ENCODE data around the gene COMT.
"Not testable (repeated sequence)": the region's sequence is repeated elsewhere in the genome, so short reads cannot be mapped to it uniquely, and the experiment has no call there.

The COMT gene

DNA sequence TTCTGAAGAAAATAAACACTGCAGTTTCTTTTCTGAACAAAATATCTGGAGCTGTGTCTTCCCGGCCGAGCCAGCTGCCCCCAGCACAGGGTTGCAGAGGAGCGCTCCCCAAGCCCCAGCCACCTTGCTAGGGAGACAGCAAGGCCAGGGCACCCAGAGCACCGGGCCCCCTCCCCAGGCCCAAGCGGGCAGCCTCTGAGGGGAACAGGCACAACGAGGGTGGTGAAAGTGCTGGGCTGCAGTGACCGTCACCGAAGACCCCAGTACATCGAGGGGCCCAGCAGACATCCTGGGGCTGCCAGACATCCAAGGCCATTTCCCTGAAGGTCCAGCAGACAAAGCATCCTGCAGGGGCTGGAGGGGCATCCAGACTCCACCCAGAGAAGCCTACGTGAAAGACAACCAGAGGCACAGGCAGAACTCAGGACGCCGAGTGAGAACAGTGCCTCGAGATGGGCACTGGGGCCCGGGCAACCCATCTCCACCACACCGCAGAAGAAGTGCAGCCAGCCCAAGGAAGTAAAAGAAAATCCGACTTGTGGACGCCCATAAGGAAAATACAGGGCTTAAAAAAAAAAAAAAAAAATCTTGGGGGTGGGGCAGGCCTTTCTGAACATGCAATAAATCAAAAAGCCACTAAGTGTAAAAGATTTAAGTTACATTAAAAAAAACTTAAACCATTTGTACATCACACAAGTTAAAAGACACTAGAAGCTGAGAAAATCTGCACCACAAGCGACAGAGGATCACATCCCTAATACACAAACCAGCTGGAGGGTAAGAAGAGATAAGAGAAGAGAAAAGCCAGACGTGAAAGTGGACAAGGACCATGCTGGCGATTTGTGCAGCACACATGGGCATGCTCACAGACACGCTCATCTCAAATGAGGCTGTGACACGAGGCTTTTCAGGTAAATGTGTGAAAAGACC, 36.0 kb upstream of the COMT start (continued):
- TF ChIP-seq ZNF768 (tag by site-specific recombination; IDR thresholded peaks at IDR 0.05) (no peak), ZNF16 (tag by site-specific recombination; IDR thresholded peaks at IDR 0.05; ENCODE audit: low read depth) (no peak), ZNF274 (IDR thresholded peaks at IDR 0.05; ENCODE audit: low read length) (no peak), ZNF274 (tag by site-specific recombination; IDR thresholded peaks at IDR 0.05; ENCODE audit: borderline replicate concordance) (no peak), ZNF112 (tag by site-specific recombination; IDR thresholded peaks at IDR 0.05) (no peak), ZNF202 (tag by site-specific recombination; IDR thresholded peaks at IDR 0.05; ENCODE audit: borderline replicate concordance) (no peak), ZNF660 (tag by site-specific recombination; IDR thresholded peaks at IDR 0.05) (no peak), ZNF366 (tag by site-specific recombination; conservative IDR thresholded peaks at IDR 0.05) (no peak)

DNA sequence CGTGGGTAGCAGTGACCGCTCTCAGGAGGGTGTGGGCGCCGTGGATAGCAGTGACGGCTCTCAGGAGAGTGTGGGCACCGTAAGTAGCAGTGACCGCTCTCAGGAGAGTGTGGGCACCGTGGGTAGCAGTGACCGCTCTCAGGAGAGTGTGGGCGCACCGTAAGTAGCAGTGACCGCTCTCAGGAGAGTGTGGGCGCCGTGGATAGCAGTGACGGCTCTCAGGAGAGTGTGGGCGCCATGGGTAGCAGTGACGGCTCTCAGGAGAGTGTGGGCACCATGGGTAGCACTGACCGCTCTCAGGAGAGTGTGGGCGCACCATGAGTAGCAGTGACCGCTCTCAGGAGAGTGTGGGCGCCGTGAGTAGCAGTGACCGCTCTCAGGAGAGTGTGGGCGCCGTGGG, 34.7 kb upstream of the COMT start:
- H3K9me3 ChIP-seq (ENCODE audit: control insufficient read depth, insufficient read depth, low read depth, low read length); H3K4me3 ChIP-seq (ENCODE audit: low read depth, low read length); H3K27ac ChIP-seq (ENCODE audit: extremely low read depth, low read depth, low read length); POLR2A ChIA-PET; H3K4me1 ChIP-seq (ENCODE audit: control insufficient read depth, insufficient read depth, low read length): not testable (repeated sequence)
- TF ChIP-seq ZFHX2 (tag by site-specific recombination; conservative IDR thresholded peaks at IDR 0.05) (peak; percentile 50), EGR2 (tag by site-specific recombination; IDR thresholded peaks at IDR 0.05; ENCODE audit: low read depth) (peak; percentile 75)
- CTCF ChIA-PET, result interaction anchor here (4.8 kb wide), 1 partner anchor 176 kb away, joined by 45 read pairs; no protein-coding TSS in a partner anchor
- peaks cover 0 to 12% of the 10 kb centered on the region in 2 experiments; a peak in 1 of 3 replicates for H3K36me3 ChIP-seq (ENCODE audit: control insufficient read depth in 2 of 2, insufficient read depth in 1 of 2, low read length in 2 of 2)

DNA sequence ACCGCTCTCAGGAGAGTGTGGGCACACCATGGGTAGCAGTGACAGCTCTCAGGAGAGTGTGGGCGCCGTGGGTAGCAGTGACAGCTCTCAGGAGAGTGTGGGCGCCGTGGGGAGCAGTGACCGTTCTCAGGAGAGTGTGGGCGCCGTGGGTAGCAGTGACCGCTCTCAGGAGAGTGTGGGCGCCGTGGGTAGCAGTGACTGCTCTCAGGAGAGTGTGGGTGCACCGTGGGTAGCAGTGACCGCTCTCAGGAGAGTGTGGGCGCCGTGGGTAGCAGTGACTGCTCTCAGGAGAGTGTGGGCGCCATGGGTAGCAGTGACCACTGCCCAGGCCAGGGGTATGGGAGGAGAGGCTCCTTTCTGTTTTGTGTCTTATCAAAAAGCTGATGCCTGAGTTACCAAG, 33.7 kb upstream of the COMT start:
- peak; percentile 56 for TF ChIP-seq ZFHX2 (tag by site-specific recombination; conservative IDR thresholded peaks at IDR 0.05)
- TF ChIP-seq EGR2 (tag by site-specific recombination; IDR thresholded peaks at IDR 0.05; ENCODE audit: low read depth), result peak; percentile 59
- POLR2A ChIA-PET; H3K4me3 ChIP-seq (ENCODE audit: low read depth, low read length); H3K4me1 ChIP-seq (ENCODE audit: control insufficient read depth, insufficient read depth, low read length); H3K27ac ChIP-seq (ENCODE audit: extremely low read depth, low read depth, low read length); H3K9me3 ChIP-seq (ENCODE audit: control insufficient read depth, insufficient read depth, low read depth, low read length): not testable (repeated sequence)
- H3K36me3 ChIP-seq (ENCODE audit: control insufficient read depth in 2 of 2, insufficient read depth in 1 of 2, low read length in 2 of 2), result peaks cover 0 to 18% of the 10 kb centered on the region in 2 experiments; a peak in 1 of 3 replicates
- CTCF ChIA-PET, result interaction anchor here (0.6 to 1.4 kb wide), 3 partner anchors 8 to 177 kb away, joined by 3 to 8 read pairs (median 3); no protein-coding TSS in a partner anchor

DNA sequence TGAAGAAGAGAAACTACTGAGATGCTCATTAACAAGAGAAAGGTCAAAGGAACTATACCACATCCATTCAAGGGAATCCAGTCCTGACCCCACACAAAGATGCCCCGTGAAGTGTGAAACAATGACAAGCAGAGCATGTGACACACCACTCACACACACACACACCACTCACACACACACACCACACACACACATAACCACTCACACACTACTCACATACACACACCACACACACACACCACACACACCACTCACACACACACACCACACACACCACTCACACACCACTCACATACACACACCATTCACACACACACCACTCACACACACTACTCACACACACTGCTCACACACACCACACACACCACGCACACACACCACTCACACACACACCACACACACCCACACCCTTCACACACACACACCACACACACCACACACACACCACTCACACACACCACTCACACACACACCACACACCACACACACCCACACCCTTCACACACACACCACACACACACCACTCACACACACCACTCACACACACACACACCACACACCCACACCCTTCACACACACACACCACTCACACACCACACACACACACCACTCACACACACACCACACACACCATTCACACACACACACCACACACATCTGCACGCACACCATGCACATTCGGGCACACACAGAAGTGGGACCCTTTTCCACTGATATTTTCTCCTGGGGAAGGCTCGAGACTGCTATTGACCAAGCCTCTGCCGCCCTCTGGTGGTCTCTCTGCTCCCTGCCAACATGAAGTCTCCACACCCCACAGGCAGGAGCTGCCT, 32.0 kb upstream of the COMT start:
- H3K27ac ChIP-seq (ENCODE audit: extremely low read depth, low read depth, low read length), result no peak overlapping the region
- H3K4me1 ChIP-seq (ENCODE audit: control insufficient read depth, insufficient read depth, low read length), result no peaks in the 10 kb centered on the region
- peaks cover 4 to 33% of the 10 kb centered on the region in 2 experiments; a peak in 2 of 3 replicates for H3K36me3 ChIP-seq (ENCODE audit: control insufficient read depth in 2 of 2, insufficient read depth in 1 of 2, low read length in 2 of 2)
- no peaks in the 10 kb centered on the region for H3K9me3 ChIP-seq (ENCODE audit: control insufficient read depth, insufficient read depth, low read depth, low read length)
- ChIA-PET POLR2A (interaction anchor here (0.6 to 0.9 kb wide), 3 partner anchors 55 to 179 kb away, joined by 3 to 5 read pairs (median 3); partner anchors contain the start of genes GNB1L and RTL10), CTCF (interaction anchor here (0.6 to 8.4 kb wide), 48 partner anchors 7 to 355 kb away, joined by 3 to 184 read pairs (median 6); partner anchors contain the start of gene GP1BB)
- H3K4me3 ChIP-seq (ENCODE audit: low read depth, low read length), result no peak overlapping the region
- TF ChIP-seq, protein P1, sequence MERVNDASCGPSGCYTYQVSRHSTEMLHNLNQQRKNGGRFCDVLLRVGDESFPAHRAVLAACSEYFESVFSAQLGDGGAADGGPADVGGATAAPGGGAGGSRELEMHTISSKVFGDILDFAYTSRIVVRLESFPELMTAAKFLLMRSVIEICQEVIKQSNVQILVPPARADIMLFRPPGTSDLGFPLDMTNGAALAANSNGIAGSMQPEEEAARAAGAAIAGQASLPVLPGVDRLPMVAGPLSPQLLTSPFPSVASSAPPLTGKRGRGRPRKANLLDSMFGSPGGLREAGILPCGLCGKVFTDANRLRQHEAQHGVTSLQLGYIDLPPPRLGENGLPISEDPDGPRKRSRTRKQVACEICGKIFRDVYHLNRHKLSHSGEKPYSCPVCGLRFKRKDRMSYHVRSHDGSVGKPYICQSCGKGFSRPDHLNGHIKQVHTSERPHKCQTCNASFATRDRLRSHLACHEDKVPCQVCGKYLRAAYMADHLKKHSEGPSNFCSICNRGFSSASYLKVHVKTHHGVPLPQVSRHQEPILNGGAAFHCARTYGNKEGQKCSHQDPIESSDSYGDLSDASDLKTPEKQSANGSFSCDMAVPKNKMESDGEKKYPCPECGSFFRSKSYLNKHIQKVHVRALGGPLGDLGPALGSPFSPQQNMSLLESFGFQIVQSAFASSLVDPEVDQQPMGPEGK (tag by site-specific recombination; IDR thresholded peaks at IDR 0.05), result peak; percentile 54
- 0 out of 2 replicates have a peak, but pooled peaks have one; percentile 13 for TF ChIP-seq GLIS1 (tag by site-specific recombination; IDR thresholded peaks at IDR 0.05)
- 0 out of 2 replicates have a peak, but pooled peaks have one; percentile 46 for TF ChIP-seq SP7 (tag by site-specific recombination; IDR thresholded peaks at IDR 0.05)
- TF ChIP-seq ZNF830 (tag by site-specific recombination; IDR thresholded peaks at IDR 0.05; ENCODE audit: low read depth), result no peak
- TF ChIP-seq KLF9 (tag by site-specific recombination; IDR thresholded peaks at IDR 0.05; ENCODE audit: low read depth), result peak; percentile 63; the same call in 1 of the 2 replicates
- TF ChIP-seq ZIC2 (tag by site-specific recombination; IDR thresholded peaks at IDR 0.05), result peak; percentile 22; the same call in 1 of the 2 replicates
- TF ChIP-seq ZNF645 (tag by site-specific recombination; IDR thresholded peaks at IDR 0.05), result no peak
- TF ChIP-seq, protein P2, sequence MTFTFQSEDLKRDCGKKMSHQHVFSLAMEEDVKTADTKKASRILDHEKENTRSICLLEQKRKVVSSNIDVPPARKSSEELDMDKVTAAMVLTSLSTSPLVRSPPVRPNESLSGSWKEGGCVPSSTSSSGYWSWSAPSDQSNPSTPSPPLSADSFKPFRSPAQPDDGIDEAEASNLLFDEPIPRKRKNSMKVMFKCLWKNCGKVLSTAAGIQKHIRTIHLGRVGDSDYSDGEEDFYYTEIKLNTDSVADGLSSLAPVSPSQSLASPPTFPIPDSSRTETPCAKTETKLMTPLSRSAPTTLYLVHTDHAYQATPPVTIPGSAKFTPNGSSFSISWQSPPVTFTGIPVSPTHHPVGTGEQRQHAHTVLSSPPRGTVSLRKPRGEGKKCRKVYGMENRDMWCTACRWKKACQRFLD (tag by site-specific recombination; IDR thresholded peaks at IDR 0.05), result no peak
- no peak for TF ChIP-seq ZNF121 (tag by site-specific recombination; IDR thresholded peaks at IDR 0.05)
- TF ChIP-seq, protein P3, sequence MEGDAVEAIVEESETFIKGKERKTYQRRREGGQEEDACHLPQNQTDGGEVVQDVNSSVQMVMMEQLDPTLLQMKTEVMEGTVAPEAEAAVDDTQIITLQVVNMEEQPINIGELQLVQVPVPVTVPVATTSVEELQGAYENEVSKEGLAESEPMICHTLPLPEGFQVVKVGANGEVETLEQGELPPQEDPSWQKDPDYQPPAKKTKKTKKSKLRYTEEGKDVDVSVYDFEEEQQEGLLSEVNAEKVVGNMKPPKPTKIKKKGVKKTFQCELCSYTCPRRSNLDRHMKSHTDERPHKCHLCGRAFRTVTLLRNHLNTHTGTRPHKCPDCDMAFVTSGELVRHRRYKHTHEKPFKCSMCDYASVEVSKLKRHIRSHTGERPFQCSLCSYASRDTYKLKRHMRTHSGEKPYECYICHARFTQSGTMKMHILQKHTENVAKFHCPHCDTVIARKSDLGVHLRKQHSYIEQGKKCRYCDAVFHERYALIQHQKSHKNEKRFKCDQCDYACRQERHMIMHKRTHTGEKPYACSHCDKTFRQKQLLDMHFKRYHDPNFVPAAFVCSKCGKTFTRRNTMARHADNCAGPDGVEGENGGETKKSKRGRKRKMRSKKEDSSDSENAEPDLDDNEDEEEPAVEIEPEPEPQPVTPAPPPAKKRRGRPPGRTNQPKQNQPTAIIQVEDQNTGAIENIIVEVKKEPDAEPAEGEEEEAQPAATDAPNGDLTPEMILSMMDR (tag by site-specific recombination; IDR thresholded peaks at IDR 0.05), result peak; percentile 94
